Caco-2 (cell line): ENCODE measurements around the gene TMEM218. TPM values are rescaled to one million over a fixed set of nuclear protein-coding genes. Genes with fewer than 3 reads are reported as not detected.

ENCODE experiments used
- BruUV-seq: library from RNA; stranded (reverse); fragments of 400-500 nt; replicated peaks from 2 replicates; lab custom pipeline; 2021; lab: Mats Ljungman, UMichigan
- CTCF ChIA-PET: fragments of 300-600 bp; sonication (Branson Sonifier 250); formaldehyde crosslinking; loops from one replicate; lab custom pipeline; 2022; ENCODE audit warnings: antibody characterized with exemption; lab: Charles Lee
- POLR2A ChIA-PET: fragments of 300-600 bp; sonication (Branson Sonifier 250); formaldehyde crosslinking; loops from one replicate; lab custom pipeline; 2022; ENCODE audit warnings: antibody characterized with exemption; lab: Charles Lee
- DNase-seq, 2 experiments: peaks; one replicate each; pipeline versions ENCODE4 v3.0.0 to v3.0.0-alpha.2; 2020 to 2022
- H3K27me3 ChIP-seq: replicated peaks from 2 replicates; pipeline ENCODE4 v1.6.0; 2011; ENCODE audit warnings: low read length; ENCODE audit not compliant: control insufficient read depth, insufficient read depth
- H3K36me3 ChIP-seq: 2 replicates; pipeline ENCODE4 v1.5.1; 2011; ENCODE audit warnings: low read length; ENCODE audit not compliant: control insufficient read depth, insufficient read depth
- H3K4me1 ChIP-seq: fragments of 250-450 bp; sonication (Bioruptor Pico); 2 replicates; pipeline ENCODE4 v1.5.1; 2020; ENCODE audit warnings: mild to moderate bottlenecking
- H3K4me3 ChIP-seq: 2 replicates; pipeline ENCODE4 v1.5.1; 2011; ENCODE audit warnings: low read depth, mild to moderate bottlenecking, control low read depth, low read length
- H3K9me3 ChIP-seq: fragments of 250-450 bp; sonication (Bioruptor Pico); 2 replicates; pipeline ENCODE4 v1.5.1; 2020; ENCODE audit warnings: mild to moderate bottlenecking, moderate library complexity
- H3K27ac Mint-ChIP-seq: one replicate; pipeline ENCODE4 v1.8.0; 2022; ENCODE audit warnings: mixed read lengths; ENCODE audit not compliant: unreplicated experiment
- H3K27me3 Mint-ChIP-seq: one replicate; pipeline ENCODE4 v1.8.0; 2022; ENCODE audit warnings: mixed read lengths; ENCODE audit not compliant: insufficient read depth, unreplicated experiment
- H3K36me3 Mint-ChIP-seq: one replicate; pipeline ENCODE4 v1.8.0; 2022; ENCODE audit warnings: mild to moderate bottlenecking, mixed read lengths; ENCODE audit not compliant: insufficient read depth, unreplicated experiment
- H3K4me1 Mint-ChIP-seq: one replicate; pipeline ENCODE4 v1.8.0; 2022; ENCODE audit warnings: low read depth, mixed read lengths; ENCODE audit not compliant: unreplicated experiment
- H3K4me3 Mint-ChIP-seq: one replicate; pipeline ENCODE4 v1.8.0; 2022; ENCODE audit warnings: mild to moderate bottlenecking, moderate library complexity, mixed read lengths; ENCODE audit not compliant: unreplicated experiment
- H3K9me3 Mint-ChIP-seq: one replicate; pipeline ENCODE4 v1.8.0; 2022; ENCODE audit warnings: mixed read lengths; ENCODE audit not compliant: unreplicated experiment
- intact Hi-C: fragments of 100-400 bp; cut with micrococcal nuclease; formaldehyde crosslinking; loops from one replicate; pipeline ENCODE4 v1.10.0; 2022; ENCODE audit not compliant: unreplicated experiment
- total RNA-seq: library from RNA; stranded (reverse); gene quantifications from 2 replicates; pipeline ENCODE4 v1.2.3, GENCODE V29; 2022
- TF ChIP-seq, protein P1 (sequence below), 2 experiments: fragments of 200-600 bp in 1 of 2; IDR thresholded peaks; 1 replicate in 1 of 2; 2 replicates in 1 of 2; pipeline versions ENCODE4 v1.5.1 to v1.8.0; 2011 to 2022; ENCODE audit warnings: antibody characterized with exemption in 1 of 2, control low read depth in 1 of 2, inconsistent platforms in 1 of 2, low read depth in 1 of 2, low read length in 1 of 2, mild to moderate bottlenecking in 1 of 2, moderate library complexity in 1 of 2; ENCODE audit not compliant: insufficient read depth in 1 of 2, severe bottlenecking in 1 of 2, unreplicated experiment in 1 of 2

Gene TMEM218
- total RNA-seq, 1 experiment from 2014 or later: 20.3 TPM

- H3K4me3 Mint-ChIP-seq: no peak overlapping the region
- no peaks in the 10 kb centered on the region; the same call in 1 of the 2 replicates for H3K36me3 ChIP-seq
- H3K4me1 ChIP-seq: peaks cover 4% of the 10 kb centered on the region; the same call in 1 of the 2 replicates
- H3K36me3 Mint-ChIP-seq: no peaks in the 10 kb centered on the region
- H3K27me3 Mint-ChIP-seq: no peaks in the 10 kb centered on the region
- H3K27ac Mint-ChIP-seq: no peak overlapping the region
- intact Hi-C loops: loop anchor here (1.0 kb wide), 1 partner anchor 123 kb away; no protein-coding TSS in a partner anchor
- CTCF ChIA-PET: interaction anchor here (0.6 to 1.5 kb wide), 2 partner anchors 27 to 57 kb away, joined by 3 to 4 read pairs; no protein-coding TSS in a partner anchor
- H3K9me3 ChIP-seq: no peaks in the 10 kb centered on the region
- POLR2A ChIA-PET: no interaction called here
- BruUV-seq: no TSS peak
- no peaks in the 10 kb centered on the region for H3K27me3 ChIP-seq
- peak in 1 of 2 experiments; percentile 35 for DNase-seq
- TF ChIP-seq, protein P1, sequence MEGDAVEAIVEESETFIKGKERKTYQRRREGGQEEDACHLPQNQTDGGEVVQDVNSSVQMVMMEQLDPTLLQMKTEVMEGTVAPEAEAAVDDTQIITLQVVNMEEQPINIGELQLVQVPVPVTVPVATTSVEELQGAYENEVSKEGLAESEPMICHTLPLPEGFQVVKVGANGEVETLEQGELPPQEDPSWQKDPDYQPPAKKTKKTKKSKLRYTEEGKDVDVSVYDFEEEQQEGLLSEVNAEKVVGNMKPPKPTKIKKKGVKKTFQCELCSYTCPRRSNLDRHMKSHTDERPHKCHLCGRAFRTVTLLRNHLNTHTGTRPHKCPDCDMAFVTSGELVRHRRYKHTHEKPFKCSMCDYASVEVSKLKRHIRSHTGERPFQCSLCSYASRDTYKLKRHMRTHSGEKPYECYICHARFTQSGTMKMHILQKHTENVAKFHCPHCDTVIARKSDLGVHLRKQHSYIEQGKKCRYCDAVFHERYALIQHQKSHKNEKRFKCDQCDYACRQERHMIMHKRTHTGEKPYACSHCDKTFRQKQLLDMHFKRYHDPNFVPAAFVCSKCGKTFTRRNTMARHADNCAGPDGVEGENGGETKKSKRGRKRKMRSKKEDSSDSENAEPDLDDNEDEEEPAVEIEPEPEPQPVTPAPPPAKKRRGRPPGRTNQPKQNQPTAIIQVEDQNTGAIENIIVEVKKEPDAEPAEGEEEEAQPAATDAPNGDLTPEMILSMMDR (IDR thresholded peaks at IDR 0.05; ENCODE audit: insufficient read depth in 1 of 2, low read depth in 1 of 2, low read length in 1 of 2, severe bottlenecking in 1 of 2, unreplicated experiment in 1 of 2): peak in 1 of 2 experiments; percentile 17
- no peaks in the 10 kb centered on the region for H3K4me1 Mint-ChIP-seq
- no peak overlapping the region for H3K4me3 ChIP-seq
- H3K9me3 Mint-ChIP-seq: no peaks in the 10 kb centered on the region
Measured at GRCh38 chr11:125085301-125086081, 25.9 kb downstream of the TMEM218 start.

DNA sequence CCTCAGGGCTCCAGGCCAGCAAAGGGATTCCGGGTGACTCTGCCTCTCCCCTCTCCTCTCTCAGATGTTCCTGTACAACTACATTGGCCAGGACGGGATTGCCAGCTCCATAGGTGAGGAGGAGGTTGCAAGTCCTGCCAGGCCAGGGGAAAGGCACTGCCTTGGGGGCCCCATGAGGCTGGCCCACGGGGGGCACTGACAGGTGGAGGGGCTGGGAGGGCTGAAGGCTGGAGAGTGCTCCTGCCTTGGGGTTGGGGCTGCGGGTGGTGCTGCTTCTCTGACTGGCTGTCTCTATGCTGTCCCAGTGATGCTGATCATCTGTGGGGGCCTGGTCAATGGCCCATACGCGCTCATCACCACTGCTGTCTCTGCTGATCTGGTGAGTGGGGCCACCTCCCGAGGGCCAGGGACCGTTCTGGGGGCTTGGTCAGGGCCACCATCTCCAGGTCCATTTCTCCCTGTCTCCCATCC, 26.6 kb downstream of the TMEM218 start:
- BruUV-seq: no TSS peak
- no peaks in the 10 kb centered on the region for H3K36me3 Mint-ChIP-seq
- H3K27me3 Mint-ChIP-seq: no peaks in the 10 kb centered on the region
- no peak overlapping the region for H3K27ac Mint-ChIP-seq
- H3K9me3 ChIP-seq: no peaks in the 10 kb centered on the region
- no peaks in the 10 kb centered on the region for H3K27me3 ChIP-seq
- DNase-seq: peak in 1 of 2 experiments; percentile 34
- no peaks in the 10 kb centered on the region for H3K9me3 Mint-ChIP-seq
- no peaks in the 10 kb centered on the region; the same call in 1 of the 2 replicates for H3K36me3 ChIP-seq
- CTCF ChIA-PET: interaction anchor here (0.6 to 1.5 kb wide), 3 partner anchors 26 to 1400 kb away, joined by 3 to 4 read pairs (median 3); no protein-coding TSS in a partner anchor
- H3K4me1 ChIP-seq: peaks cover 4% of the 10 kb centered on the region; the same call in 1 of the 2 replicates
- no peak overlapping the region for H3K4me3 ChIP-seq
- POLR2A ChIA-PET: no interaction called here
- no peak overlapping the region for H3K4me3 Mint-ChIP-seq
- intact Hi-C loops: loop anchor here (1.0 kb wide), 1 partner anchor 122 kb away; no protein-coding TSS in a partner anchor
- TF ChIP-seq, protein P1 (IDR thresholded peaks at IDR 0.05; ENCODE audit: insufficient read depth in 1 of 2, low read depth in 1 of 2, low read length in 1 of 2, severe bottlenecking in 1 of 2, unreplicated experiment in 1 of 2): no peak
- H3K4me1 Mint-ChIP-seq: no peaks in the 10 kb centered on the region

DNA sequence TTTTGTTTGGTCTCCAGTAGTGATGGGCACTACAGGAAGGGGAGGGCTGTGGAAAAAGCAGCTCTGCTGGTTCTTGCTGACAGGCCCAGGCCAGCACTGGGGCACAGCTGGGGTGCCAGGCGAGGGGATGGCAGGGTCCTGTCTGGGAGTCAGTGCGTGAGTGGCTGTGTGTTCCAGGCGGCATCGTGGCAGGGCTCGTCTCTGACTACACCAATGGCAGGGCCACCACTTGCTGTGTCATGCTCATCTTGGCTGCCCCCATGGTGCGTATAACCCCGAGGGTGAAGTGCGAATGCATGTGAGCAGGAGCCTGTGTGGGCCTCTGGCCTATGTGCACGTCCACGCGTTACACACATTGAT, 27.4 kb downstream of the TMEM218 start:
- CTCF ChIA-PET: interaction anchor here (0.7 kb wide), 1 partner anchor 1401 kb away, joined by 3 read pairs; no protein-coding TSS in a partner anchor
- Histone ChIP-seq H3K27me3 (no peaks in the 10 kb centered on the region), H3K4me1 (peaks cover 4% of the 10 kb centered on the region; the same call in 1 of the 2 replicates), H3K36me3 (no peaks in the 10 kb centered on the region; the same call in 1 of the 2 replicates), H3K4me3 (no peak overlapping the region), H3K9me3 (no peaks in the 10 kb centered on the region)
- TF ChIP-seq, protein P1 (IDR thresholded peaks at IDR 0.05; ENCODE audit: insufficient read depth in 1 of 2, low read depth in 1 of 2, low read length in 1 of 2, severe bottlenecking in 1 of 2, unreplicated experiment in 1 of 2): no peak
- Mint-ChIP-seq H3K27ac (no peak overlapping the region), H3K4me3 (no peak overlapping the region), H3K36me3 (no peaks in the 10 kb centered on the region), H3K4me1 (no peaks in the 10 kb centered on the region), H3K27me3 (no peaks in the 10 kb centered on the region), H3K9me3 (no peaks in the 10 kb centered on the region)
- no TSS peak for BruUV-seq
- peak in 1 of 2 experiments; percentile 40 for DNase-seq
- intact Hi-C loops: no loop called here
- POLR2A ChIA-PET: no interaction called here
